SKM-1 treated with dmso at 0.1 percent for 144 hours (cell line): Measurements from ENCODE around the gene MAP4K4.

Experiments used
- DNase-seq: peaks from one replicate; lab custom pipeline; 2025; ENCODE audit not compliant: unreplicated experiment; lab: John Stamatoyannopoulos, UW

MAP4K4 gene

DNA sequence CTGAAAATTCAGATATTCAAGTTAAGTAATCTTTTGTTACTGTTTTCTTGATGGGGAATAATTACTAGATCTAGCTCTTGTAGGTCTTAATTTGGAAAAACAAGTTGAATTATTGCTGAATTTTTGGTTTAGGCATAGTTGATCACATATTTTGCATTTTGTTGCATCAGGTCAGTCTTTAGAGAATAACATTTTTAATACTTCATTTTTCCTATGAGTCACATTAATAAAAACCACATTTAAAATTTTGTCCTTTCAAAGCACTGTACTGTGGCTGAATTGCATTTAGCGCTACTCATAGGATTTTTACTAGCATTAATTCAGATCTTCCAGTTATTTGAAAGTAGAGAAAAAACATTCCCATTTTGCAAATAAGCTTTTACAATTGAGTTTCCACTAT, 23.2 kb downstream of the MAP4K4 start:
- DNase-seq: no peak

DNA sequence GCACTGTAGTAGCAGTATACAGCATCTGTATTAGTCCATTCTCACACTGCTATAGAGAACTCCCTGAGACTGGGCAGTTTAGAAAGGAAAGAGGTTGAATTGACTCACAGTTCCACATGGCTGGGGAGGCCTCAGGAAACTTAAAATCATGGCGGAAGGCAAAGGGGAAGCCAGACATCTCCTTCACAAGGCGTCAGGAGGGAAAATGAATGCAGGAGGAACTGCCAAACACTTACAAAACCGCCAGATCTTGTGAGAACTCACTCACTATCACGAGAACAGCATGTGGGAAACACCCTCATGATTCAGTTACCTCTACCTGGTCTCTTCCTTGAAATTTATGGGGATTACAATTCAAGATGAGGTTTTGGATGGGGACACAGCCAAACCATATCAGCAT, 25.4 kb downstream of the MAP4K4 start:
- DNase-seq: no peak

- DNase-seq: no peak
These were observed 26.0 kb downstream of the MAP4K4 start for GRCh38 chr2:101723371-101724124.

DNA sequence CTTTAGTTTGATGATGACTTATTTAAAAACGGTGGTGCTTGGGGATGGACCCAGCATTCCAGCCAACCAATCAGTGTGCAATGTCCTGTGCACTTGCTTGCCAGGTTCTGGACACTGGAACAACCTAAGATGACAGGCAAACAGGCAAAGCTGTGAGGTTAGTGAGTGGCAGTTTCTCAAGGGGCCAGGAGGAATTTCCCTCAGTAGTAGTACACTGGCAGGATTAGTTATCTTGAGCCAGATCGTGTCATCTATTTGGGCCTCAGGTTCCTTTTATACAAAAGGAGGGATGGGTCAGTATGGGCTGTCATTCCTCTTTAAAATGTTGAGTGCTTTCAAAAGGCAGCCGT, 26.6 kb downstream of the MAP4K4 start:
- DNase-seq: no peak

- DNase-seq: no peak
These were observed 27.5 kb downstream of the MAP4K4 start for GRCh38 chr2:101725038-101725437.

GRCh38 chr2:101725515-101726192, 28.1 kb downstream of the MAP4K4 start:
- DNase-seq: no peak

GRCh38 chr2:101728865-101729264, 31.4 kb downstream of the MAP4K4 start:
- no peak for DNase-seq

GRCh38 chr2:101729521-101730190, 32.1 kb downstream of the MAP4K4 start:
- no peak for DNase-seq

DNA sequence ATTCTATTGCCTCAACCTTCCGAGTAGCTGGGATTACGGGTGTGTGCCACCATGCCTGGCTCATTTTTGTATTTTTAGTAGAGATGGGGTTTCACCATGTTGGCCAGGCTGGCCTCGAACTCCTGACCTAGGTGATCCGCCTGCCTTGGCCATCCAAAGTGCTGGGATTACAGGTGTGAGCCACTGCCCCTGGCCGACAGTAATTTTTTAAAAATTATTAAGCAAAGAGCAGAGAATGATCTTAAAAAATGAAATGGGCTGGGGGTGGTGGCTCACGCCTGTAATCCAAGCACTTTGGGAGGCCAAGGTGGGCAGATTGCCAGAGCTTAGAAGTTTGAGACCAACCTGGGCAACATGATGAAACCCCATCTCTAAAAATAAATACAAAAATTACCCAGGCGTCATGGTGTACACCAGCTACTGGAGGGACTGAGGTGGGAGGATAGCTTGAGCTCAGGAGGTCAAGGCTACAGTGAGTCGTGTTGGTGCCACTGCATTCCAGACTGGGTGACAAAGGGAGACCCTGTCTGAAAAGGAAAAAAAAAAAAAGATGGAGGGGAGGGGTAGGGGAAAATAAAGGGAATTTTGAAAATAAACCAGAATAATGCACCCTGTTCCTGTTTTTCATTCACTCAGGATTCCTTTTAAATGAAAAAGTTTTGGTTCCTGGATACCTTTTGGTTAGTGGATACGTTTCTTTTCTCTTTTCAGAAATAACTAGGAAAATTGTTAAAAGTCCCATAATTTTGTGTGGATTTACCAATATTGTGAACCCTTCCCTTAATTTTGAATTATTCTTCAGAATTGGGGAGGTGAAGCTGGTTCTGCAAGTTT, 33.9 kb downstream of the MAP4K4 start:
- no peak for DNase-seq

DNA sequence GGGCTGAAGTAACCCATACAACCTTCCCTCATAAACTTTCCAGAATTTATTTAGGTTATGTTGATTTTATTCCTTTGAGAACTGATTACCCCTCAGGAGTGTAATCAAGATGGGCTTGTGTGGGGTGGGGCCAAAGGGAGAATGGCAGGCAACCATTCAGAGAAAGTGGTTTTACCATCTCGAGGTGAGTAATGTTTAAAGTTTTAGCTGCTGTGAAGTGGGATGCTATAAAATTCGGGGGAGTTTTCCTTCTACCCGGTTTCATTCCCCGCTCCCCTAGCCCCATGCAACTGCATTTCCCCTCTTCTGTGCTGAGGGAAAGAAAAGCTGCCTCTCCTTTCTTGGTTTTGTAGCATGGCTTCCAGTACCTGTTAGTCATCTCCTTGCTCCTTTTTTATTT, 34.7 kb downstream of the MAP4K4 start:
- DNase-seq: no peak

DNA sequence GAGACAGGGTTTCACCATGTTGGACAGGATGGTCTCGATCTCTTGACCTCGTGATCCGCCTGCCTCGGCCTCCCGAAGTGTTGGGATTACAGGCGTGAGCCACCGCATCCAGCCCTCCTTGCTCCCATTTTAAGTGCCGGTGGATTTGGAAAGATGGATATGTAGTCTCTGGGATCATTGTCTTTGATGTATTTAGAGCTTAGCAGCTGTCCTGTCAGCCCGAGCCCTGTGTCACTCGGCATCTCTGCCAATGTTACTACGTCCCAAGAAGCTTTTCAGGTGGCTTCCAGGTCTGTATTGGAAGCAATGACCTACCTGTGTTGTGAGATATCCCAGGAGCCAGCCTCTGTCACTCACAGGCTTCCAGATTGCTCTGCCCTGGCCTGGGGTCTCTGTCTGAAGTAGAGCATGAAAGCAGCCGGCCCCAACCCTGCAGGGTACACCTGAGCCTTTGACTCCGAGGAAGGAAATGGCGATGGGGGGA, 35.3 kb downstream of the MAP4K4 start:
- no peak for DNase-seq

DNA sequence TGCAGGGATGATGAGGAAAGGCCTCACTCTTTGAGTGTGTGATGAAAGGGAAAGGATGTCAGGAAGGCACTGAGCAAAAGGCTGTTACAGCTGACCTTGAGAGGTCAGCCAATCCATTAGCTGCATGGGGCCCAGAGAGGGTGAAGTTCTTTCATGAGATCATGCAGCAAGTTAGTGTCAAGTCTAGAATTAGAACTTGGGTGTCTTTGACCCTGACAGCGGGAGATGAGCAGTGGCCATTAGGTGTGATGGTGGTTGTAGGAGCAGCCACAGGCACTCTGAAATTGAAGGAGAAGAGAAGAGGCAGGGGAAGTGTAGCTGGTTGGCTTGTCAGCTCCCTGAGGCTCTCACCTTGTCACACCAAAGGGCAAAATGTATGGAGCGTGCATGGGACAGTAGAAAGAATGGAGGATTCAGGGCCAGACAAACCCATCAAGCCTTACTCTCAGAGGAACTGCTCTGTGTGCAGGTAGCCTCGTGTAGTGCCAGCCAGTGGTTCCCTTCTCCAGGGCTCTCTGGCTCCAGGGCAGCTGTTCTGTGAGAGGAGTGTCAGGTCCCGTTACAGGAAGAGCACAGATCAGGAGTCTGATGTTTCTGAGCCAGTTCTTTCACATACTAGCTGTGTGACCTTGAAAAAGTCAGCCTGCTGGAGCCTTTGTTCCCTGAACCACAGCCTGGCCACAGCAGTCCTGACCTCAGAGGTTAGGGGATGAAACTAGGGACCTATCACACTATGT, 35.9 kb downstream of the MAP4K4 start:
- no peak for DNase-seq

GRCh38 chr2:101734505-101735165, 37.1 kb downstream of the MAP4K4 start:
- no peak for DNase-seq

DNA sequence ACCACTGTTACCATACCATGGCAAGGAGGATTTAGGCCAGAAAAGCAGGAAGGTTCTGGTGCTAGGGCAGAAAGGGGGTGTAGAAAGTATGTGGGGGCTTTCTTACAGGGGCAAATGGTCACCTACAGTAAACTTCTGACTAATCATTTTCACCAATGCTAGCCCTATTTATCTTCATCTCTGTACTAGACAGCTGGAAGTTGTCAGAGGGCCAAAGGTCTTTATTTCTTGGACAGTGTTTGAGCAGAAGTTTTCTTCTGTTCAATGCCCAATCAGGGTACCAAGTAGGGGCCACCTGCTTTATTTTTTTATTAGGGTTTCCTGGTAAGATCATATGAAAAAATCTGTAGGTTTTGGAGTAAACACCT, 37.6 kb downstream of the MAP4K4 start:
- DNase-seq: no peak

DNA sequence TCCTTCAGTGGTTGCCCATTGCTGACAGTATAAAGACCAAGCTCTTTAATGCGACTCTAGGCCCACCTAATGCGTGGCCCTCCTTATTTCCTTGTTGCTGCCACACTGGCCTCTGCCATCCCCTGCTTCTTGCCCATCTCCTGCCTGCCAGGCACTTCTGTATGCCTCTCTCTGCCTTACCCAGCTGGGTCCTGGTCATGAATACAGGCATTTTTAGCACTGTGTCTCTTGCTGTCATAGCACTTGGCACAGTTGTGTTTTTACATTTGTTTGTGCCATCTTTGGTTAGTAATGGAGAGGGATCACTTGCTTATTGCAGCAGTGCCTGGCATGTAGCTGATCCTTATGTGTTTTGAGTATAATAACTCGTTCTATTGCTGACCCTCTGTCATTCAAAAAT, 38.7 kb downstream of the MAP4K4 start:
- no peak for DNase-seq

GRCh38 chr2:101736861-101737291, 39.4 kb downstream of the MAP4K4 start:
- DNase-seq: no peak

DNA sequence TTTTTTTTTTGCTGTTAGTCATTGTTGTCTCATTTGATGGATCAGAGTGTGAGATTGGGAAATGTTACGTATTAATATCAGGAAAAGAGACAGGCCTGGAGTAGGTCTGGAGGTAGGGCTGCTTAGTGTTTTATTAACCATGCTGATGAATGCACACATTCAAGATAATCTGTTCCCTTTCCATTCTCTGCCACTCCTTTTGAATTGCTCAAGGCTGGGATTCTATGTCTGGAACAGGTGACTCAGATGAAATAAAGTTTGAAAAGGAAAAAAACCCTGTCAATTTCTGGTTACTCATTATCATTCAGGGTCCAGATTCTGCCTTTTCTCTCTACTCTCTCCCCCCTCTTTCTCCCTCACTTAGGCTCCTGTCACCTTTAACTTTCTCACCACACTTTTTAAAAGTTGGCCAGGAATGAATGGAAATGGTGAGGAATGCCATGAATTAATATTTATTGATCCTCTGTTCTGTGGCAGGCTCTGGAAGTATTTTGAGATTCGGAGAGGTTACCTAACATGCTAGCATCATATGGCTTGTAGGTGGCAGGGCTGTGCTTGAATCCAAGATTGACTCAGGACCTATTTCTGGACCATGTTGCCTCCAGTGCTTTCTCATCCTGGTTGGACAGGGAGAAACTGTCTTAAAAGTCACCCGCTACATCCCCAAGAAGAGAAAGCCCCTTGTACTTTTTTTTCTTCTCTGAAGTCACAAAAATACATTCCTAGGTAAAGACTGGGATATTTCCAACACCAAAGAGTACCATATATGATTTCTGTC, 40.2 kb downstream of the MAP4K4 start:
- no peak for DNase-seq

DNA sequence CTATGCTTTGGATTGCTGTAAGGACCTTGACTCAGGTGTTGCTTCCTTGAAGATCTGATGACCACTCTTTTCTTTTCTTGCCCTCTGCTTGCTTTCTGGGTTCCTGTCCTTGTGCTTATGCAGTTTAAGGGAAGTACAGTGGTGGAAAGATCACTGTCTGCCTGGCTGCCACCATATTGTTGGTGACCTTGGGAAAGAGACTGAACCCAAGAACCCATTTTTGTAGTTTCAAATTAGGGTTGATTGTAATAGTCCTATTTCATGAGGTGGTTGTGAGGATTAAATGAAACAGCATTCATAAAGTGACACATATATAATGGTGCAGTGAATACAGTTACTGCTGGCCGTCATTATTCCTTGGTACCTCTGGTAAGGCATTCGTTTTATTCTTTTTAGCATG, 41.1 kb downstream of the MAP4K4 start:
- DNase-seq: no peak

DNA sequence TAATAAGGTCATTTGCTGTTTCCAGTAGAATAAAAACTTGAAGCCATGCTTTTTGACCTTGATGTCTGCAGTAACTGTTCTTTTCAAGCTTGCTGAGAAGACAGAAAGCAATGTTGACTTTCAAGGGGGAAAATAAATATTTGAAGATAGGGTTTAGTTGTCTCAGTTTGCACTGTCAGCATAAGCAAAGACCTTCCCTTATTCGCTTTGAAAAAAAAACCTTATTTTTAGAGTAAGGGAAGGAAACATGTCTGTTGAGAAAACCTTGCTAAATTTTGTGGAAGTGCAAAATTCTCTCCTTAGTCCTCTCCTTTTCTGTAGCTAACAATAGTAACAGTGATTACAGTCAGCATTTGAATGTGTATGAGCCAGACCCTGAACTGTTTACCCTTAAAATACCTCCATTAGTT, 43.1 kb downstream of the MAP4K4 start:
- peak; percentile 30 for DNase-seq
